AG10803 (cell line): ENCODE results near the gene FAM110D.

ENCODE experiments used
- DNase-seq: peaks from one replicate; pipeline ENCODE4 v3.0.0; 2010; ENCODE audit warnings: low read depth
- H3K4me3 ChIP-seq: 2 replicates; pipeline ENCODE4 v1.5.1; 2011; ENCODE audit warnings: mild to moderate bottlenecking, low read length, control low read depth
- TF ChIP-seq, protein P1 (sequence below): conservative IDR thresholded peaks from 2 replicates; pipeline ENCODE4 v1.5.1; 2011; ENCODE audit warnings: mild to moderate bottlenecking, low read length, control low read depth, inconsistent platforms

FAM110D gene

GRCh38 chr1:26164036-26164860 is 5.4 kb downstream of the FAM110D start:
- TF ChIP-seq, protein P1, sequence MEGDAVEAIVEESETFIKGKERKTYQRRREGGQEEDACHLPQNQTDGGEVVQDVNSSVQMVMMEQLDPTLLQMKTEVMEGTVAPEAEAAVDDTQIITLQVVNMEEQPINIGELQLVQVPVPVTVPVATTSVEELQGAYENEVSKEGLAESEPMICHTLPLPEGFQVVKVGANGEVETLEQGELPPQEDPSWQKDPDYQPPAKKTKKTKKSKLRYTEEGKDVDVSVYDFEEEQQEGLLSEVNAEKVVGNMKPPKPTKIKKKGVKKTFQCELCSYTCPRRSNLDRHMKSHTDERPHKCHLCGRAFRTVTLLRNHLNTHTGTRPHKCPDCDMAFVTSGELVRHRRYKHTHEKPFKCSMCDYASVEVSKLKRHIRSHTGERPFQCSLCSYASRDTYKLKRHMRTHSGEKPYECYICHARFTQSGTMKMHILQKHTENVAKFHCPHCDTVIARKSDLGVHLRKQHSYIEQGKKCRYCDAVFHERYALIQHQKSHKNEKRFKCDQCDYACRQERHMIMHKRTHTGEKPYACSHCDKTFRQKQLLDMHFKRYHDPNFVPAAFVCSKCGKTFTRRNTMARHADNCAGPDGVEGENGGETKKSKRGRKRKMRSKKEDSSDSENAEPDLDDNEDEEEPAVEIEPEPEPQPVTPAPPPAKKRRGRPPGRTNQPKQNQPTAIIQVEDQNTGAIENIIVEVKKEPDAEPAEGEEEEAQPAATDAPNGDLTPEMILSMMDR, result peak; percentile 25

GRCh38 chr1:26164861-26165842 is 6.3 kb downstream of the FAM110D start:
- no peak overlapping the region for H3K4me3 ChIP-seq
- no peak for DNase-seq

More at GRCh38 chr1:26164036-26164860, 5.4 kb downstream of the FAM110D start:
- H3K4me3 ChIP-seq, result peak overlapping the region; percentile 45
- peak; percentile 8 for DNase-seq

GRCh38 chr1:26166719-26167281 is 7.9 kb downstream of the FAM110D start:
- TF ChIP-seq, protein P1, result no peak
- no peak for DNase-seq
- H3K4me3 ChIP-seq, result no peak overlapping the region

More at GRCh38 chr1:26164861-26165842, 6.3 kb downstream of the FAM110D start:
- TF ChIP-seq, protein P1, result no peak

GRCh38 chr1:26168410-26169197 is 9.7 kb downstream of the FAM110D start, which contains the start of gene C1orf232:
Gene C1orf232, minus strand, starts transcription at chr1:26168963. Its CDS starts 464 bp downstream, at chr1:26168499.
- TF ChIP-seq, protein P1, result no peak
- H3K4me3 ChIP-seq, result peak within 1 kb of the TSS; percentile 83
- DNase-seq, result no peak

DNA sequence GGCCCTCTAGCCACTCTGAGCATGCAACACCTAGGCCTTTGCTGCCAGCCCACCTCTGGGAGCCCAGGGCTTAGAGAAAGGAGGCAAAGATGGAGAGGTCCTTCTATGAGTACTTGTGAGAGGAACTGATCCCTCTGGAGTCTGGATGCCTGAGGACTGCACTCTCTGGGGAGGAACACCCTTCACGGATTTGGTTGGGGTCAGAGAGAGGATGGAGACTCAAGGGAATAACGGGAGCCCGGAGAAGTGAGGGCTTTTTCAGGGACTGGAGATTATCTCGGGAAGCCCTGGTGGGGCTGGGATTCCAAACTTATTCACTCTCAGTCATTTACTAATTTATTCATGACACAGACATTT is 10.3 kb downstream of the FAM110D start:
- TF ChIP-seq, protein P1, result no peak
- DNase-seq, result no peak
- H3K4me3 ChIP-seq, result peak overlapping the region; percentile 83
